Fibroblast of pulmonary artery (primary cell): Measurements from ENCODE around the gene CTDNEP1.

Experiments used
- DNase-seq: peaks from one replicate; pipeline ENCODE4 v3.0.0-alpha.2; 2010; ENCODE audit warnings: low read depth
- H3K4me3 ChIP-seq: replicated peaks from 2 replicates; pipeline ENCODE4 v1.5.1; 2011; ENCODE audit warnings: low read depth, mild to moderate bottlenecking, control low read depth, low read length, moderate library complexity
- CTCF ChIP-seq: IDR thresholded peaks from 2 replicates; pipeline ENCODE4 v1.5.1; 2011; ENCODE audit warnings: mild to moderate bottlenecking, control low read depth, low read length, inconsistent platforms; ENCODE audit errors: missing control alignments

Gene CTDNEP1

GRCh38 chr17:7266784-7267183, 15.2 kb upstream of the CTDNEP1 start:
- no peak for DNase-seq

GRCh38 chr17:7263801-7264078, 12.2 kb upstream of the CTDNEP1 start:
- no peak for DNase-seq
- TF ChIP-seq CTCF: no peak
- H3K4me3 ChIP-seq: no peak overlapping the region

More at GRCh38 chr17:7266784-7267183, 15.2 kb upstream of the CTDNEP1 start:
- no peak overlapping the region for H3K4me3 ChIP-seq
- no peak for TF ChIP-seq CTCF

GRCh38 chr17:7262935-7263800, 11.6 kb upstream of the CTDNEP1 start:
- no peak for DNase-seq
- peak overlapping the region; percentile 19 for H3K4me3 ChIP-seq
- no peak for TF ChIP-seq CTCF

GRCh38 chr17:7262192-7262934, 10.8 kb upstream of the CTDNEP1 start, which contains the start of gene CLDN7:
CLDN7 (minus strand) TSS chr17:7262478; CDS start chr17:7262043, 435 bp downstream.
- DNase-seq: no peak
- peak within 1 kb of the TSS; percentile 40 for H3K4me3 ChIP-seq

GRCh38 chr17:7261379-7262191, 10.1 kb upstream of the CTDNEP1 start:
- no peak for TF ChIP-seq CTCF
- DNase-seq: no peak
- H3K4me3 ChIP-seq: peak overlapping the region; percentile 40

More at GRCh38 chr17:7262192-7262934, 10.8 kb upstream of the CTDNEP1 start, which contains the start of gene CLDN7:
- TF ChIP-seq CTCF: no peak

GRCh38 chr17:7260651-7261378, 9.3 kb upstream of the CTDNEP1 start:
- DNase-seq: no peak
- H3K4me3 ChIP-seq: peak overlapping the region; percentile 40
- no peak for TF ChIP-seq CTCF
